HEK293 (cell line): Measurements from ENCODE around the gene DENND1A.

Experiments used
- CTCF ChIA-PET: fragments of 350-600 bp; formaldehyde crosslinking; extraction: SDS; loops from one replicate; lab custom pipeline; 2021; ENCODE audit warnings: antibody characterized with exemption; lab: Yijun Ruan, JAX
- POLR2A ChIA-PET: fragments of 300-600 bp; formaldehyde crosslinking; extraction: SDS; loops from one replicate; lab custom pipeline; 2020; ENCODE audit warnings: antibody characterized with exemption, inconsistent platforms; lab: Yijun Ruan, JAX
- H3K27ac ChIP-seq: fragments of 200-500 bp; sonication (Bioruptor generic); 2 replicates; pipeline ENCODE4 v1.5.1; 2014; ENCODE audit warnings: low read depth, low read length, control low read depth, inconsistent platforms; ENCODE audit errors: extremely low read depth
- H3K36me3 ChIP-seq, 2 experiments: fragments of 200-500 bp in 1 of 2; sonication (Bioruptor generic) in 1 of 2; 1 replicate in 1 of 2; 2 replicates in 1 of 2; pipeline ENCODE4 v1.5.1; 2014 to 2017; ENCODE audit warnings: inconsistent platforms in 2 of 2, low read length in 2 of 2; ENCODE audit not compliant: control insufficient read depth in 2 of 2, insufficient read depth in 1 of 2
- H3K4me1 ChIP-seq: fragments of 200-500 bp; sonication (Bioruptor generic); 2 replicates; pipeline ENCODE4 v1.5.1; 2014; ENCODE audit warnings: mild to moderate bottlenecking, low read length, inconsistent platforms; ENCODE audit not compliant: control insufficient read depth, insufficient read depth
- H3K4me3 ChIP-seq: 2 replicates; pipeline ENCODE4 v1.5.1; 2011; ENCODE audit warnings: low read depth, mild to moderate bottlenecking, control low read depth, low read length, moderate library complexity
- H3K9me3 ChIP-seq: fragments of 200-500 bp; sonication (Bioruptor generic); 2 replicates; pipeline ENCODE4 v1.5.1; 2014; ENCODE audit warnings: low read depth, low read length, inconsistent platforms; ENCODE audit not compliant: control insufficient read depth, insufficient read depth
- HOXC10 ChIP-seq: sonication (generic); formaldehyde crosslinking; IDR thresholded peaks from 2 replicates; pipeline ENCODE4 v1.8.1; 2023; ENCODE audit warnings: mild to moderate bottlenecking, missing genetic modification reagents
- HOXD13 ChIP-seq: sonication (generic); formaldehyde crosslinking; IDR thresholded peaks from 2 replicates; pipeline ENCODE4 v1.8.0; 2022; ENCODE audit warnings: missing genetic modification reagents, borderline replicate concordance
- KLF1 ChIP-seq: fragments of 450-650 bp; formaldehyde crosslinking; IDR thresholded peaks from 2 replicates; pipeline ENCODE4 v1.5.1; 2016; ENCODE audit warnings: missing biosample characterization, missing genetic modification characterization
- OVOL3 ChIP-seq: fragments of 450-650 bp; formaldehyde crosslinking; IDR thresholded peaks from 2 replicates; pipeline ENCODE4 v1.5.1; 2016; ENCODE audit warnings: missing biosample characterization, missing genetic modification characterization
- PRDM1 ChIP-seq: fragments of 450-650 bp; formaldehyde crosslinking; IDR thresholded peaks from 2 replicates; pipeline ENCODE4; 2016; ENCODE audit warnings: missing biosample characterization, missing genetic modification characterization
- RBAK ChIP-seq: fragments of 450-650 bp; formaldehyde crosslinking; IDR thresholded peaks from 2 replicates; pipeline ENCODE4 v1.5.1; 2016; ENCODE audit warnings: missing biosample characterization, missing genetic modification characterization
- ZFP37 ChIP-seq: fragments of 450-650 bp; formaldehyde crosslinking; IDR thresholded peaks from 2 replicates; pipeline ENCODE4 v1.5.1; 2016; ENCODE audit warnings: missing biosample characterization, missing genetic modification characterization
- ZNF133 ChIP-seq: fragments of 450-650 bp; formaldehyde crosslinking; IDR thresholded peaks from 2 replicates; pipeline ENCODE4 v1.5.1; 2016; ENCODE audit warnings: missing biosample characterization, missing genetic modification characterization
- ZNF138 ChIP-seq: fragments of 450-650 bp; formaldehyde crosslinking; IDR thresholded peaks from 2 replicates; pipeline ENCODE4 v1.5.1; 2016; ENCODE audit warnings: missing biosample characterization, missing genetic modification characterization, borderline replicate concordance
- ZNF140 ChIP-seq: fragments of 450-650 bp; formaldehyde crosslinking; IDR thresholded peaks from 2 replicates; pipeline ENCODE4 v1.5.1; 2016; ENCODE audit warnings: missing biosample characterization, missing genetic modification characterization
- ZNF146 ChIP-seq: fragments of 450-650 bp; formaldehyde crosslinking; IDR thresholded peaks from 2 replicates; pipeline ENCODE4 v1.5.1; 2016; ENCODE audit warnings: missing biosample characterization, missing genetic modification characterization
- ZNF202 ChIP-seq: fragments of 450-650 bp; formaldehyde crosslinking; IDR thresholded peaks from 2 replicates; pipeline ENCODE4 v1.5.1; 2016; ENCODE audit warnings: missing biosample characterization, missing genetic modification characterization, borderline replicate concordance
- ZNF341 ChIP-seq: fragments of 450-650 bp; formaldehyde crosslinking; IDR thresholded peaks from 2 replicates; pipeline ENCODE4; 2016; ENCODE audit warnings: low read depth, missing biosample characterization, missing genetic modification characterization
- ZNF366 ChIP-seq: fragments of 450-650 bp; formaldehyde crosslinking; conservative IDR thresholded peaks from 2 replicates; pipeline ENCODE4 v1.5.1; 2016; ENCODE audit warnings: missing biosample characterization, missing genetic modification characterization
- ZNF510 ChIP-seq: fragments of 450-650 bp; formaldehyde crosslinking; IDR thresholded peaks from 2 replicates; pipeline ENCODE4 v1.5.1; 2018; ENCODE audit warnings: mild to moderate bottlenecking, missing genetic modification characterization, missing biosample characterization; ENCODE audit not compliant: insufficient replicate concordance
- ZNF521 ChIP-seq: fragments of 450-650 bp; formaldehyde crosslinking; IDR thresholded peaks from 2 replicates; pipeline ENCODE4 v1.5.1; 2017; ENCODE audit warnings: missing biosample characterization, mild to moderate bottlenecking, missing genetic modification characterization
- ZNF548 ChIP-seq: fragments of 450-650 bp; formaldehyde crosslinking; IDR thresholded peaks from 2 replicates; pipeline ENCODE4 v1.5.1; 2016; ENCODE audit warnings: missing biosample characterization, missing genetic modification characterization
- ZNF585B ChIP-seq: fragments of 450-650 bp; formaldehyde crosslinking; IDR thresholded peaks from 2 replicates; pipeline ENCODE4 v1.5.1; 2016; ENCODE audit warnings: missing biosample characterization, missing genetic modification characterization
- ZNF629 ChIP-seq: fragments of 450-650 bp; formaldehyde crosslinking; IDR thresholded peaks from 2 replicates; pipeline ENCODE4 v1.5.1; 2017; ENCODE audit warnings: missing biosample characterization, missing genetic modification characterization
- ZNF776 ChIP-seq: fragments of 450-650 bp; formaldehyde crosslinking; IDR thresholded peaks from 2 replicates; pipeline ENCODE4 v1.5.0; 2017; ENCODE audit warnings: missing biosample characterization, missing genetic modification characterization, borderline replicate concordance
- TF ChIP-seq, protein P1 (sequence below): fragments of 450-650 bp; formaldehyde crosslinking; IDR thresholded peaks from 2 replicates; pipeline ENCODE4 v1.5.1; 2016; ENCODE audit warnings: missing biosample characterization, missing genetic modification characterization
- TF ChIP-seq, protein P2 (sequence below): fragments of 450-650 bp; formaldehyde crosslinking; IDR thresholded peaks from 2 replicates; pipeline ENCODE4 v1.5.1; 2017; ENCODE audit warnings: missing biosample characterization, missing genetic modification characterization

DENND1A gene

DNA sequence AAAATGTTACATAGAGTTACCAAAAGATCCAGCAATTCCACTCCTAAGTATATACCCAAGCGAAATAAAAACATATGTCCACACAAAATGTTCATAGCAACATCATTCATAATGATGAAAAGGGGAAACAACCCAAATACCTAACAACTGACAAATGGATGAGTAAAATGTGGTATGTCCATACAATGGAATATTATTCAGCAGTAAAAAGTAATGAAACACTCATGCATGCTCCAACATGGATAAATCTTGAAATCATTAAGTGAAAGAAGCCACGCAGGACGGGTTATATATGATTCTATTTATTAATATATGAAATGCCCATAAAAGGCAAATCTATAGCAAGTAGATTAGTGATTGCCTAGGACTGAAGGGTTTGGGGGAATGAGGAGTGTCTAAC is 6.0 kb downstream of the DENND1A start:
- ChIA-PET CTCF (no interaction called here), POLR2A (no interaction called here)
- H3K27ac ChIP-seq: no peak overlapping the region
- TF ChIP-seq ZNF366 (tag by site-specific recombination): no peak
- TF ChIP-seq ZNF140 (tag by site-specific recombination): peak; percentile 69; the same call in 1 of the 2 replicates
- no peak for TF ChIP-seq RBAK
- no peak for TF ChIP-seq ZNF585B (tag by site-specific recombination)
- TF ChIP-seq ZNF146 (tag by site-specific recombination): peak; percentile 94
- no peak for TF ChIP-seq HOXD13 (CRISPR knock-in tag)
- no peak for TF ChIP-seq OVOL3 (tag by site-specific recombination)
- TF ChIP-seq ZNF202 (tag by site-specific recombination): no peak
- TF ChIP-seq PRDM1 (tag by site-specific recombination): no peak
- TF ChIP-seq, protein P1, sequence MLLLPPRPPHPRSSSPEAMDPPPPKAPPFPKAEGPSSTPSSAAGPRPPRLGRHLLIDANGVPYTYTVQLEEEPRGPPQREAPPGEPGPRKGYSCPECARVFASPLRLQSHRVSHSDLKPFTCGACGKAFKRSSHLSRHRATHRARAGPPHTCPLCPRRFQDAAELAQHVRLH (tag by site-specific recombination): no peak
- TF ChIP-seq ZNF510: no peak
- no peak for TF ChIP-seq HOXC10 (CRISPR knock-in tag)
- no peak for TF ChIP-seq ZNF138 (tag by site-specific recombination)
- no peak for TF ChIP-seq ZNF521 (tag by site-specific recombination)
- H3K9me3 ChIP-seq: no peaks in the 10 kb centered on the region
- H3K4me3 ChIP-seq: no peak overlapping the region
- no peaks in the 10 kb centered on the region for H3K36me3 ChIP-seq
- H3K4me1 ChIP-seq: peaks cover 6% of the 10 kb centered on the region

DNA sequence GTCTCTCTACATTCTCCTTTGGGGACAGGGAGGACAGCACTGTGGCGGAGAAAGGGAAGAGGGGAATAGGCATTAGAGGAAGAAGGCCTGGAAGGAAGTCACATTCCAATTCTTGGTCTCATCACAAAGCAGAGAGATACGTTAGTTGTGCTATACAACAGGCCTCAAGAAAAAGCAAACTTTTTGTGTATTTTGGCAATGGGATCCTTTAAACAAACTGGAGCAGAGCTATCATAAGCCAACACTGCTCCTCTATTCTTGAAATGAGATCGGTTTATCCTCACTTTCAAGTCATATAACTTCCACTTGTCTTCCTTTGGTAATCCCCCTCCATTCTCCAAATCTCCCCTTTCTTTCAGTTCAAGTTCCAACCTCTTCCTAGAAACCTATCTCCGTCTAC is 6.5 kb downstream of the DENND1A start:
- ChIA-PET CTCF (no interaction called here), POLR2A (no interaction called here)
- H3K36me3 ChIP-seq: no peaks in the 10 kb centered on the region
- H3K9me3 ChIP-seq: no peaks in the 10 kb centered on the region
- no peak overlapping the region for H3K4me3 ChIP-seq
- H3K4me1 ChIP-seq: peaks cover 6% of the 10 kb centered on the region
- no peak overlapping the region for H3K27ac ChIP-seq
- TF ChIP-seq ZNF629 (tag by site-specific recombination) (no peak), ZNF133 (tag by site-specific recombination) (0 out of 2 replicates have a peak, but pooled peaks have one; percentile 45)

DNA sequence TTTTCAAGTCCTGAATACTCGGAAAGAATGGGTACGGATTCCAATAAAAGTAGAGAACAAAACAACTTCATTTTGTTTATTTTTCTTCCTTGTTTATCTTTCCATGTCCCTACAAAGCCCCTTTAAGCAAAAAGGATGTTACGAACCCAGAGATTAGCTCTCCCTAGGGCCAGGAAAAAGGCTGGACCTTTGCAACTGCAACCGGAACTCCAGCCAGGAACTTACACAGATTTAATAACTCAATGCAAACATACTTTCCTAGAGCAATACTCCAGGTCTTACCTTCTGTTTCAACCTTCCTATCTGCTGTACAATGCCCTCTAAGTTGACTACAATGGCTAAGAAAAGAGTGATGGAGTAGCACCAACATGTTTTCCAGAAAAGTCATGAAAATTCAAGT is 7.0 kb downstream of the DENND1A start:
- TF ChIP-seq KLF1 (tag by site-specific recombination) (no peak), ZNF548 (no peak), ZFP37 (tag by site-specific recombination) (no peak), ZNF776 (tag by site-specific recombination) (no peak)
- TF ChIP-seq, protein P2, sequence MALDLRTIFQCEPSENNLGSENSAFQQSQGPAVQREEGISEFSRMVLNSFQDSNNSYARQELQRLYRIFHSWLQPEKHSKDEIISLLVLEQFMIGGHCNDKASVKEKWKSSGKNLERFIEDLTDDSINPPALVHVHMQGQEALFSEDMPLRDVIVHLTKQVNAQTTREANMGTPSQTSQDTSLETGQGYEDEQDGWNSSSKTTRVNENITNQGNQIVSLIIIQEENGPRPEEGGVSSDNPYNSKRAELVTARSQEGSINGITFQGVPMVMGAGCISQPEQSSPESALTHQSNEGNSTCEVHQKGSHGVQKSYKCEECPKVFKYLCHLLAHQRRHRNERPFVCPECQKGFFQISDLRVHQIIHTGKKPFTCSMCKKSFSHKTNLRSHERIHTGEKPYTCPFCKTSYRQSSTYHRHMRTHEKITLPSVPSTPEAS (tag by site-specific recombination): no peak
- H3K9me3 ChIP-seq: no peaks in the 10 kb centered on the region
- ChIA-PET POLR2A (no interaction called here), CTCF (no interaction called here)
- no peaks in the 10 kb centered on the region for H3K36me3 ChIP-seq
- no peak overlapping the region for H3K4me3 ChIP-seq
- peaks cover 6% of the 10 kb centered on the region for H3K4me1 ChIP-seq
- H3K27ac ChIP-seq: no peak overlapping the region

DNA sequence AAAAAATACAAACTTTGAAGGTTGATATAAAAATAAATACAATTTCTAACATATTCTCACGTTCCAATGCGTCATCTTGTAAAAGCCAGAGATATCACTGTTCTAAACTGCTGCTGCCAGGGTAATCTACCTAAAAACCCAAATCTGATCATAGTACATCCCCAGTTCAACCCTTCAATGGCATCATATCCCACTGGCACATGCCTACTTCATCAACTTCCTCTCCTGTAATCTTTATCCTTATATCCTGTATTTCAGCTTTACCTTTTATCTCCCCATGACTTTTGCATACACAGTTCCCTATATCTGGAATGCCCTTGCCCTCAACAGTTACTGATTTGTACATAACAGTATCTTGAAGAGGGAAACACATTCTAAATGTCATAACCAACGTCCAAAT is 7.5 kb downstream of the DENND1A start:
- CTCF ChIA-PET: no interaction called here
- Histone ChIP-seq H3K4me3 (no peak overlapping the region), H3K36me3 (no peaks in the 10 kb centered on the region), H3K27ac (no peak overlapping the region), H3K9me3 (no peaks in the 10 kb centered on the region), H3K4me1 (peaks cover 3% of the 10 kb centered on the region)
- TF ChIP-seq ZNF341: no peak
- POLR2A ChIA-PET: no interaction called here
